Measurements from ENCODE around the gene DDX25.

DDX25 gene

DNA sequence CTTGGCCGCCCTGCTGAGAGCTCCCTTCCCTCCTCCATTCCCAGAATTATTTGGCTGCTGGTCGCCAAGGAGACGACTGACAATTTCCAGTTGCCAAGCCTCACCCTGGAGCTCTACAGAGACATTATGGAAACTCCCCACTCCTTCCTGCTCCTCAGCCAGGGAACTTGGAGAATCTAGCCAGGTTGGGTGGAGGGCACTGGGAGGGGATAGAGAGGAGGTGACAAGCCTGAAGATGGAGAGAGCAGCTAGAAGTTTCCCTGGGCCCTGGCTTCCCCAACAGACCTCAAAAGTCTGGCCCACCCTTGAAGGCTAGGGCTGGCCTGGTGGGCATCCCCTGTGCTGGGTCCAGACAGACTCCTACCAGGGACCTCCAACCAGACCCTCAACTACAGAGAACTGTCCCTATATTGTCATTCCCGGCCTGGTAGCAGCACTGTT, 34.8 kb downstream of the DDX25 start:
- DNase-seq: no peak

DNA sequence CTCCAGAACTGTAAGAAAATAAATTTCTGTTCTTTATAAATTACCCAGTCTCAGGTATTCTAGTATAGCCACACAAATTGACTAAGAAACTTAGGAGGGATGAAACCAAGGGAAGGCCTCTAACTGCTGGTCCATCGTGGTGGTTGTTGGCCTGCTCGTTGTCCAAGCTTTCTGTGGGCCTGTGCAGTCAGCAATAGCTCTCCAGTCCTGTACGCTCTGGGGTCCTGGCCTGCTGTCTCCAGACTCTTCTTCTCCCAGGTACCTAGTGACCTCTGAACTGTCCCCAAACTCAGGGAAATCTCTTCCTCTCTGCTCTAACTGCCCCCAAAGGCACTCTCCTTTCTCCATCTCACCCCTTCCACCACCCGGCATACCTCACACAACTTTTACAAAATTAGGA, 35.8 kb downstream of the DDX25 start:
- DNase-seq: no peak

DNA sequence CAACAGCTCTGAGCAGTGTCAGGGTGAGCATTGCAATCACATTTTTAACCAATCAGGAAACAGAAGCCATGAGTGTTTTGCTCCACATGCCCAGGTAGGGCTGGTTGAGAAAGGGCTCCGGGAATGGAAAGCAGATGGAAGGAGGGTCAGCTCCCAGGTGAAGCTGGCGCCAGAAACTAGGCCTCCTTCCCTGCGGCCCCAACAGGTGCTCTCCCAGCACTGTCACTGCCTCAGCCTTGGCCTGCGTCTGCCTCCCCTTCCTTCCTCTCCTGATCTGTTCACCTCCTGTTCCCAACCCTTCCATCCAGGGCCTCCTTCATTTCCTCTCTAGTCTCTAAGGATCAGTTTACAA, 36.9 kb downstream of the DDX25 start:
- no peak for DNase-seq

DNA sequence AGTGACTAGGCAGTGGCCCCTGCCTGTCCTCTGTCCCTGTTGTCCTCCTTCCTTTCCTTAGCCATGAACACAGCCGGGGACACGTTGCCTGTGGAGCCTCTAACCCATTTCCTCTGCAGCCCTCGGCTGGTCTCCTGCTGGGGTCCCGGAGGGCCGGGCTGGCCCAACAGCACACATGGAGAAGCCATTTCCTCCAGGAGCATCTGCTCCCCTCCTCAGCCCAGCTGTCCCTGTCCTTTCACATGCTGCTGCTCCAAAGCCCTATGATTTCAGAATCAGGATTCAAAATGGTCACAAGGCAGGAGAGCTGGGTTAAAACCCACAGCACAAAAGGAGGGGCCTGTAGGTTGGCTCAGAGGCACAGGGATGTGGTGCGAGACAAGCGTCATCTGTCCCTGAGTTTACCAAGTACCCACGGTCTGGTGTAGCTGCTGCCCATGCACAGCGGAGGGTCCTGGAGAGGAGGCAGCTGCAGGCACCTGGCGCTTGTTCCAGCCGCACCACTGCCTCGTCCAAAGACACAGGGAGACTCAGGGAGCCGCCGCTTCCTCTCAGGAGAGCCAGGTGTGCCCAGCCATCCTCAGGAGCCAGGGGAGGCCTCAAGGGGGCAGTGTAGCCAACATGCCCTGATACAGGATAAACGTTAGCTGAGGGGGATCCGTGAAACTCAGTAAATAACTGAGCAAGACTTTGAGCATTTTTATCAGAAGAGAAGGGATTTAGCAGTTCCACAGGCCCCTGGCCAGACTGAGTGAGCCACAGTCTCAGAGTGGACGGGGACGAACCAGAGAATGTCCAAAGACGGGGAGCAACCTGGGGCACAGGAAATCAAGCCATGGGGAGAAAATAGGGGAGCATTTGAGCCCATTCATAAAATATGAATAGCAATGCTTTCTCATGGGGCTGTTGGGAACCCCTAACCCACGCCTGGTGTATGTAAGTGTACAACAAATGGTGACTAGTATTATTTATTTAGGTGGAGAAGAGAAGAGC, 37.6 kb downstream of the DDX25 start:
- DNase-seq: no peak

DNA sequence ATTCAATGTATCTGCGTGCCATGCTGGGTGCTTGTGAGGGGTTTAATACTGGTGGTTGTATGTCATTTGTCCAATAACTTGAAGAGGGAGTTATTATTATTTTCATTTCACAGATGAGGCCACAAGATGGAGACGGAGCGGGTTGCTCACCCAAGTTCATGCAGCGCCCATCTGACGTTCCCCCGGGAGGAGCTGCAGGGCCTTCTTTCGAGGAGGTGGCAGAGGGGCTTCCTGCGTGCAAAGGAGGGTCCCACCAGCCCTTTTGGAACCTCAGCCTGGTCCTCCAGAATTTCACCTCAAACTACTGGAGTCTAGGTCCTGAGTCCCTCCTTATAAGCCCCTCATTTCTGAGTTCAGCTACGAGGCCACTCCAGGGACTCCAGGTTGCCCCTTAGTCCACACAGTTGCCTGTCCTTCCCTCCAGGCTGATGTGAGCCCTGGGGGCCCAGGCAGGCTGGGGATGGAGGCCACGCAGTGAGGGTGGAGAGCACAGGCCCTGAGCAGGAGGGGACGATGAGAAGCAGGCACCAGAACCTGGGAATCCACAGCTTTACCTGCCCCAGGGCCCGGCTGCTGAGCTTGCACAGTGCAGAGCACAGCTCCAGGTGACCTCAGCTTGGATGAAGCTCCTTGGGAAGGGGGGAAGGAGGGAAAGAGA, 38.6 kb downstream of the DDX25 start:
- DNase-seq: no peak

DNA sequence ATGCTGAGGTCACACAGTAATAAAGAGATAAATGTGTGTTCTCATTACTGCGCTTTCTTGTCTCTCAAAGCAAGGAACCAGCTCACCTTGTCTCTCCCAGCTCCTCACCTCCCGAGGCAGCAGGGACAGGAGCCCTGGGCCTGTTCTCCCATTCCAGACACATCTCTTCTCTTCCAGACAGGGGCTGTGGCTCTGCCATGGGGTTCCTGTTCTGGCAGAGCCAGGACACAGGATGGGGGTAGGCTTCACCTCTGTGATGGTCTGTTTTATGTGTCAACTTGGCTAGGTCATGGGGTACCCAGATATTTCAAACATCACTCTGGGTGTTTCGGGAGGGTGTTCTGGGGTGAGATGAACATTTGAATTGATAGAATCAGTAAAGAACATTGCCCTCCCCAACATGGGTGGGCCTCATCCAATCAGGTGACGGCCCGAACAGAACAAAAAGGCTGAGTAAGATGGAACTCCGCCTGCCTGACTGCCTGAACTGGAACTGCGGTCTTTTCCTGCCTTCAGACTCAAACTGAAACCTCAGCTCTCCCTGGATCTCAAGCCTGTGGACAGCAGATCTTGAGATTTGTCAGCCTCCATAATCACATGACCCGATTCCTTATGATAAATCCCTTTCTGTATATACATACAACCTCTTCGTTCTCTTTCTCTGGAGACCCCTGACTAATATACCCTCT, 39.5 kb downstream of the DDX25 start:
- no peak for DNase-seq

GRCh38 chr11:125944350-125945010, 40.2 kb downstream of the DDX25 start:
- no peak for DNase-seq

GRCh38 chr11:125945011-125945796, 40.9 kb downstream of the DDX25 start:
- DNase-seq: no peak

DNA sequence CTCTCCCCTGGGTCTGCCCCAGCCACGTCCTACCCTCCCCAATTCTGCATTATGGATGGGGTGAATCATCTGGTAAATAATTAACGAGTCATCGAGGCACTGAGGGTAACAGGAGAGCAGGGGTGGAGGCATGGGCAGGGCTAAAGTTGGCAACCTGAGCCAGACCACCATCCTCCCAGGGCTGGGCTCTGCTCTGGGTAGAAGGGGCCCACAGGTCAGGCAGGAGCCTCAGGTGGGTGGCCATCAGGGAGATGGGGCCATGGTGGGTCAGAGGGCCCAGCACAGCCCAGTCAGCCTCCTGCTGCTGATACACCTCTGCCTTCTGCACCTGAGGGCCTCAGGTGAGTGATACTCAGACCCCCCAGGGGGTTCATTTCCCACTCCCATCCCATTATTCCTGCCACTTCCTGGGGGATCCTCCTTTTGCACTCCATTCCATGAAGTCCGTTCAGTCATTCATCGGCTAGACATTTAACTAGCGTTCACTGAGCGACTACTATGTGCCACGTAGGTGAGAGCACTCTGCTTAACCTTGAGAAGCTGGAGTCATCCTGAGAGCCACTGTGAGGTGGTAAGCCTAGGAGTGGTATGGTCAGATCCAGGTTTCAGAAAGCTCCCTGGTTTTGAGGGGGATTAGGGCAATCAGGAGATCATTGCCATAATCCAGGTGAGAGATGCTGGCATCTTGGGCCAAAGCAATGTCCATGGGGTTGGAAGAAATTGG, 41.7 kb downstream of the DDX25 start, which contains the start of gene VSIG10L2:
Gene VSIG10L2, plus strand, starts transcription at position 248 of the 724 bp plus-strand sequence. Its CDS starts 12 bp downstream, at position 260.
- no peak for DNase-seq

DNA sequence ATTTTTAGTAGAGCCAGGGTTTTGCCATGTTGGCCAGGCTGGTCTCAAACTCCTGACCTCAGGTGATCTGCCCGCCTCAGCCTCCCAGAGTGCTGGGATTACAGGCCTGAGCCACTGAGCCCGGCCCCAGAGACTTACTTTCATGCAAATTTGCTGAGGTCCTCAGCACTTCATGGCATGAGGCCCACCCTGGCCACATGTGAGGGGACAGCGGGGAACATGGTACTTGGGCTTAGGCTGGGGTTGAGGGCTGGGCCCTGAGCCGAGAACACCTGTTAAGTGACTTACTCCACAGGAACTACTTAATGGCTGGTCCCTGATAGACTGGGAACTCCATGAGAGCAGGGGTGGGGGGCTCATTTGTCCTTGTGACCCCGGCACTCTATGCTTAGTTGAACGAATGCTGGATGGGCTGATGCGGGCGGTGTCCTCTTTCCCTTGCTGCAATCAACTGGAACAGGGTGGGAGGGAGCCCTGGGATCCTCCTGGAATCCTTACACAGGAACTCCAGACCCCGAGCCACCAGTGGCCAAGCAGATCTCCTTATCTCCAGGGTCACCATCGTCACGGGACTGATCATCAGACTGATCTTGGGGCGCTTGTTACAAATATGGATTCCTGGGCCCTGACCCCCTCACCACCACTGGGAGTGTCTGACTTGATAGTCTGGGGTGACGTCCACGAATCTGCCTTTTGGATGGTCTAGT, 42.6 kb downstream of the DDX25 start:
- no peak for DNase-seq

DNA sequence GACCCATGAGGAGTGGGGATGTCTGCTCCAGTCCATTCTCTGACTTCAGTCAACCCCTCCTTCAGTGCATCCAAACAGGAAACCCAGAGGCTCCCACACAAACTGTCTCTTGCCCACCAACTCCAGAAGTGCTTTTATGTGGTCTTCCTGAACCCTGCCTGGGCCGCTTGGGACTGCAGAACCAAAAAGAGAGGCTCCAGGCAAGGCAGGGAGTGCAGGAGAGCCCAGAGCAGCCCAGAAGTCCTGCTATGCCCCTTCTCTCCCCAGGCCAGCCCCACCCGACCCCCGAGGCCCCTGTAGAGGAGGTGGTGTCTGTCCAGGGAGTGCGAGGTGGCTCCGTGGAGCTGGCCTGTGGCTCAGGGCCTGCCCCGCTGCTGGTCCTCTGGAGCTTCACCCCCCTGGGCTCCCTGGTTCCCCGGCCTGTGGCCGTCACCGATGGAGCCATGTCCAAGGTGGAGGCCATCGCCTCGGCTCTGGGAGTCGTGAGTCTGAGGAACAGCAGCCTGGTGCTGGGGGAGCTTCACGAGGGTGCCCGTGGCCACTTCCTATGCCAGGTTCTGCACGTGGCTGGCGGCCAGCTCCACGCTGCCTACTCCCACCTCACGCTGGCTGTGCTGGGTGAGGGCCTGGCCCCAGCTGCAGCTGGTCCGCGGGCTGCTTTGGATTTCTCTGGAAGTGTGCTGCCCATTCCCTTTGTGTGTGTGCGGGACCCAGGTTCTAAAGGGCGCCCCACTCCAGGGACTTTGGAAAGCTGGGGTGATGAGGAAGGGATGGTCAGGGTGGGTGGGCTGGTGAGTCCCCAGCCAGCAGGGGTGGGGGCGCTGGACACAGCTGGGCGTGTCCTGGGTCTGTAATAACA, 43.3 kb downstream of the DDX25 start:
- no peak for DNase-seq

DNA sequence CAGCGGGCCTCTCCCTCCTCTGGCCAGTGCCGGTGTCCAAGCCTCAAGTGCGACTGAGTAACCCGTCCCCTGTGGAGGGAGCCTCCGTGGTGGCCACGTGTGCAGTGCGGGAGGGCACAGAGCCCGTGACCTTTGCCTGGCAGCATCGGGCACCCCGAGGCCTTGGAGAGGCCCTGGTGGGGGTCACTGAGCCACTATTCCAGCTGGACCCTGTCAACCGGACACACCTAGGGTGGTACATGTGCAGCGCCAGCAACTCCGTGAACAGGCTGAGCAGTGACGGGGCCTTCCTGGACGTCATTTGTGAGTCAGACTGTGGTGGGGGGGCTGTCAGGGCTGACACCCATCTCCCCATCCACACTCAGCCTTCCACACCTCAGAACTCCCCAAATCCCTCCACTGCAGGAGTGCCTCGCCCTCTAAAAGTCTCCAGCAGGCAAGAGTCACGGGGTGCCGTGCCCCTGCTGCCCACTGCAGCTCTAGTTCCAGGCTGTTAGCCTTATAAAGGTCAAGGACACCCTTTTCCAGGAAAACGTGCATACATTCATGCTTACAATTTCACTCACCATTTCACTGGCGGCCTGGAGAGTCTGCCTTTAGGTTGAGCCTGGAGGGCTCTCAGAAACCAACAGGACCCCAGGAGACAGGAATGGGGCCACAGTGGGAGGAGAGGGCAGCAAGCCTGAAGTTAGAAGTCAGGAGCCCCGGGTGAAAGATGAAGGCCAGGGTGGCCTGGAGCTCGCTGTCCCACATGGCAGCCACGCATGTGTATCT, 44.2 kb downstream of the DDX25 start:
- DNase-seq: no peak

- DNase-seq: no peak
Observed at GRCh38 chr11:125949271-125950177, 45.2 kb downstream of the DDX25 start.

- no peak for DNase-seq
Observed at GRCh38 chr11:125950178-125950490, 45.8 kb downstream of the DDX25 start.

DNA sequence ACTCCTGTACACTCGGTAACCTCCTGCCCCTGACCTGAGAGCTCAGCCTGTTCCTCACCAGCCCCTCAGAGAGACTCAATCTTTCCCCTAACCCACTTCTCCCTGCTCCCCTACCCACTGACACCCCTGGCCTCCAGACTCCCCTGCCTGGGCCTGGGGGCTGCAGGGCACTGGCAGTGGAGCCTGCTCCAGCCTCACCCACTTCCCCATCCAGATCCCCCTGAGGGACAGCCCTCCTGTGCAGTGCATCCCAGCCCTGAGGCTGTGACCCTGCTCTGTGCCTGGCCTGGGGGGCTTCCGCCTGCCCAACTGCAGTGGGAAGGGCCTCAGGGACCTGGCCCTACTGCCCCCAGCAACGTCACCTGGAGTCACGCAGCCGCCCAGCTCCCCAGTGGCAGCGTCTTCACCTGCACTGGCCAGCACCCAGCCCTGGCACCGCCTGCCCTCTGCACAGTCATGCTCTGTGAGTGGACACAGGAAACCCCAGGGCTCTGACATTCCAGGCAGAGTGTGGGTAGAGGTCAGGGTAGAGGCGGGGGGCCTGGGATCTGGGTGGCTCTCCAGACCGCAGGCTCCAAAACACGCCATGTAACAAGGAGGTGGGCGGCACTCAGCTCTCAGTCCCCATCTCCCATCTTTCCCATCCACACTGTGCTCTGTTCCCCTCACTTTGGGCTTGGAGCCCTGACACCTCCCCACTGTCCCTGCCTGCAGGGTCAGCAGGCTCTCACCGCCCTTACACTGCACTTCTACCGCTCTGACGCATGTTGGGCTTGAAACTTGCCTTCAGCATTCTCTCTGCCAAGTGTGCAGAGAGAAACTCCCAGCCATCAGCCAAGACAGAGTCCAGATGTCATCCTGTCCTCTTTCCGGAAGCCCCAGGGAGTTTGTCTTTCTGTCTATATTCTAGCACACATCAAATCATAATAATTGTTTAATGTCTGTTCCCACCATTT, 46.7 kb downstream of the DDX25 start:
- no peak for DNase-seq

GRCh38 chr11:125951731-125952130, 47.4 kb downstream of the DDX25 start:
- no peak for DNase-seq

DNA sequence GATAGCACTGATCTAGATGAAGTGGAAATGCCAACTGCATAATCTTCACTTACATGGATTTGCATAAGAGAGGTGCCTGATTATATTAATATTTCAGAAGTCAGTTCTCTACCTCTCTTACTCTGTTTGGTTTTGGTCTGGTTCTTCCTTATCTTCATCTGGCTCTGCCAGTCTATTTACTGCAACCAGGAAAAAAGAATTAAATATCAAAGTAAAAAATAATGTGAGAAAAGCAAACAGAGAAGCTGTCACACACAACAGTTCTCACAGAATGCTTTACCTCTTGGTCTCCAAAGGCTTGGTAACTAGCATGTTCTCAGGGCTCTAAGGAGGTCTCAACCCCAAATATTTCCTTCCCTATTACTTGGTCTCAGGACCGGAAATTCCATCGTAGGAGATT, 48.3 kb downstream of the DDX25 start:
- DNase-seq: no peak
